ENCODE results near the gene TJP2. TPM values are rescaled to one million over a fixed set of nuclear protein-coding genes. Genes with fewer than 3 reads are reported as not detected.

Gene TJP2
- total RNA-seq, 2 donors from 2014 or later: 21.1 to 30.2 TPM

DNA sequence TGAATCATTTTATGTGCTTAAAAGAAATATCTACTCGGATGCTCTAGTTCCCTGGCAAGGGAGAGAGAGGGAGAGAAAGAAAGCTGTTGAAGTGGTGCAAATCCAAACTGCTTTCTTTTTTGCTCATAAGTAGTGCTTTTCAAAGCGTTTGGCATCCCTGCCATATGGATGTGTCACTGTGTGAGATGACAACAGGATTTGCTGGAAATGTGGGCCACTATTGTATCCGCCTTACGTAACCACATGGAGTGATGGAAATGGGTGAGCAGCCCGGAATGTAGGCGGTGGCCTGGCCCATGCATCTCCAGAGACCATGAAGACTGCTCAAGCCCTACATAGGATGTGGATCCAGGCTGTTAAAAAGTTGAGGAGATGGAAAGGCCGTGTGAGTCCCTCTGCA lies 30.8 kb downstream of the TJP2 start:
- no peak overlapping the region for H3K27ac Mint-ChIP-seq
- H3K27me3 Mint-ChIP-seq: no peaks in the 10 kb centered on the region
- ATAC-seq: no peak
- DNase-seq: no peak
- no peaks in the 10 kb centered on the region for H3K9me3 ChIP-seq (ENCODE audit: control insufficient read depth, low read length, poor library complexity, severe bottlenecking)
- no peak overlapping the region for H3K4me3 Mint-ChIP-seq
- peaks cover 16% of the 10 kb centered on the region for H3K4me1 Mint-ChIP-seq
- H3K36me3 Mint-ChIP-seq (ENCODE audit: low read depth): peaks cover 2% of the 10 kb centered on the region

DNA sequence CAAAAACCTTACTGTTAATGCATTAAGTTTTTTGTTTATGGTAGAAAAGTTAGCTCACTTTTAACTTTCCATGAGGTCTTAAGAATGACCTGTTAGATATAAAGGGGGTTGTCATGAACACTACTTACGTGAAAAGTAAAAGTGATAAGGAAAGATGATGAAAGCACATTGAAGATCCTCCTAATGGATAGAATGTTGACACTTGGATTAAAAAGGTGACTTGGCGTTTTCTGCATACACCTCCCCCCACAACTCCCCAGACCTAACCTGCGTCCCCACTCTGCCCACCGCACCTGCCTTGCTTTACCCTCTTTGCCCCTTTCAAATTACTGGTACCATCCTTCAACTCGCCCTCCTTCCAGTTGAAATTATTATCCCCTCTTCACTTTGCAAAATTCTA lies 32.0 kb downstream of the TJP2 start:
- Mint-ChIP-seq H3K27me3 (no peaks in the 10 kb centered on the region), H3K4me1 (peaks cover 7% of the 10 kb centered on the region), H3K27ac (peak overlapping the region; percentile 9), H3K4me3 (no peak overlapping the region), H3K36me3 (ENCODE audit: low read depth) (peaks cover 2% of the 10 kb centered on the region)
- ATAC-seq (no peak), DNase-seq (no peak)
- no peaks in the 10 kb centered on the region for H3K9me3 ChIP-seq (ENCODE audit: control insufficient read depth, low read length, poor library complexity, severe bottlenecking)

DNA sequence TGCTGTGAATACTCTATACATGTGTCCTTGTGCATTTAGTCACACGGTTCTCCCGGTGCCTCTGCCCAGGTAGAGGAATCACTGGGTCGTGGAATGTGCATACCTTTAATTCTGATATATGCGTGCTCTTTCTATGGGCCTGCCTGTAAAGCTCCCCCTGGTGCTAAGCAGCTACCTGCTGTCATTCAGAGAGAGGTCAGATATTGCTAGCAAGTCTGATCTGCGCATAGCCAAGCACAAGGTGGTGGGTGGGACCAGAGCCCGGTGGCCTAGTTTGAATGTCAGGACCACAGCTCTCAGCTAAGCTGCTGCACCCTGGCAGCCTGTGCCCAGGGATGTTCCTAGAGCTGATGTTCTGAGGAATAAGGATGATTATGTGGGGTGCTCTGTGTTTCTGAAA lies 33.4 kb downstream of the TJP2 start:
- H3K27me3 Mint-ChIP-seq: no peaks in the 10 kb centered on the region
- ATAC-seq: no peak
- H3K9me3 ChIP-seq (ENCODE audit: control insufficient read depth, low read length, poor library complexity, severe bottlenecking): no peaks in the 10 kb centered on the region
- H3K4me3 Mint-ChIP-seq: no peak overlapping the region
- DNase-seq: no peak
- peaks cover 2% of the 10 kb centered on the region for H3K4me1 Mint-ChIP-seq
- H3K27ac Mint-ChIP-seq: no peak overlapping the region
- H3K36me3 Mint-ChIP-seq (ENCODE audit: low read depth): no peaks in the 10 kb centered on the region

DNA sequence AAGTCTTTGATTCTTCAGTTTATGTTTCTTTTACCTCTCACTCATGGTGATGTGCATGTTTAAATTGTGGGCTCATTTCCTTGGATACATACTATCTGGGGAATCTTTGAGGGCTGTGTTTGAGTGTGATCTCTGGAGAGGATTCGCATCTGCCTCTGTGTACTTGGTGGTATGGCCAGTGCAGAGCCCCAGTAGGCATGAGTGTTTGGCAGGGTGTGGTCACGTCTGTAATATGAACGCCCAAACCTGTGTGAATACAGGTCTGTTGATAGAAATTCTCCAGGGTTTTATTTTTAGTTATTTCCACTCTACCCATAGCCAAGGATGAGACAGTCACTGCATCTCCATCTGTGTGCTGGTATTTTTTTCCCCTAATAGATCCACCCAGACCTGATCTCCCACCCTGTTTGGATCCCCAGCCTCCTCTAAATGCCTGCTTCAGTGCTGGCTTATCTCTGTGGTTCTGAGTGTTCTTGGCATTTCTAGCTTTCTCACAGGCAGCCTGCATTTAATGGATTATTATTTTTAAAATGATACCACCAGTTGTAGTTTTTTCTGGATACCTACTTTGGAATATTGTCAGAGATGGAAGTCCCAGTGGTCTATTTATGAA lies 37.5 kb downstream of the TJP2 start:
- Mint-ChIP-seq H3K4me3 (no peak overlapping the region), H3K27me3 (no peaks in the 10 kb centered on the region), H3K27ac (no peak overlapping the region)

DNA sequence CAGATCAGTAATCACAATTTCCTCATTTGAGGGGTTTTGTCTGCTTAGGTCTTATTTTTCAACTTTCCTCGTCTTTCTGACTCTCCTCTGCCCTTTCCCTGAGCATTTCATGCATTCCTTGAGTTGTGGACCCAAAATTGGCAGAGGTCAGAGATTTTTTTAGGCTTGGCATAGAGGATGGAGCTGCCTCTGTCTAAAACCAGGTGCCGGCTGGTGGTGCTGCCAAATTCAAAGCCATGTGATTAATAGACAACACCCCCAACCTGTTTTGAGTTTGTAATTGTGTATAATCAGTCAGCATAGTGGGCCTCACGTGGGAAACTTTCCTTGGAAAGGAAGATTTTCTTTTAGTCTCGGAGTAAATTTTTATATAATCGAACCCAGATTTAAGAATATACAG lies 39.6 kb downstream of the TJP2 start:
- Mint-ChIP-seq H3K4me1 (peaks cover 2% of the 10 kb centered on the region), H3K36me3 (ENCODE audit: low read depth) (peaks cover 2% of the 10 kb centered on the region), H3K27me3 (no peaks in the 10 kb centered on the region), H3K27ac (no peak overlapping the region), H3K4me3 (no peak overlapping the region)
- H3K9me3 ChIP-seq (ENCODE audit: control insufficient read depth, low read length, poor library complexity, severe bottlenecking): no peaks in the 10 kb centered on the region
- ATAC-seq (no peak), DNase-seq (no peak)

More for the DNA sequence above, 37.5 kb downstream of the TJP2 start:
- H3K4me1 Mint-ChIP-seq: peaks cover 2% of the 10 kb centered on the region
- ATAC-seq (no peak), DNase-seq (no peak)
- peaks cover 2% of the 10 kb centered on the region for H3K36me3 Mint-ChIP-seq (ENCODE audit: low read depth)
- no peaks in the 10 kb centered on the region for H3K9me3 ChIP-seq (ENCODE audit: control insufficient read depth, low read length, poor library complexity, severe bottlenecking)

DNA sequence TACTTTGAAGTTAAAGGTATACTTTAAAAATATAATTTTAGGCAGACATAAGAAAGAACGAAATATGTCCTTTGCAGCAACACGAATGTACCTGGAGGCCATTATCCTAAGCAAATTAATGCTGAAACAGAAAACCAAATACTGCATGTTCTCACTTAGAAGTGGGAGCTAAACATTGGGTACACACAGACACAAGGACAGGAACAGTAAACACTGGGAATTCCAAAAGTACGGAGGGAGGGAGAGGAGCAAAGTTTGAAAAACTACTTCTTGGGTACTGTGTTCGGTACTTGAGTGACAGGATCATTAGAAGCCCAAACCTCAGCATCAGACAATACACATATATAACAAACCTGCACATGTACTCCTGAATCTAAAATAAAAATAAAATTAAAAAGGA lies 40.9 kb downstream of the TJP2 start:
- H3K4me3 Mint-ChIP-seq: no peak overlapping the region
- no peaks in the 10 kb centered on the region for H3K27me3 Mint-ChIP-seq
- H3K9me3 ChIP-seq (ENCODE audit: control insufficient read depth, low read length, poor library complexity, severe bottlenecking): no peaks in the 10 kb centered on the region
- no peak for DNase-seq
- H3K4me1 Mint-ChIP-seq: peaks cover 2% of the 10 kb centered on the region
- ATAC-seq: no peak
- H3K27ac Mint-ChIP-seq: no peak overlapping the region
- H3K36me3 Mint-ChIP-seq (ENCODE audit: low read depth): peaks cover 2% of the 10 kb centered on the region

DNA sequence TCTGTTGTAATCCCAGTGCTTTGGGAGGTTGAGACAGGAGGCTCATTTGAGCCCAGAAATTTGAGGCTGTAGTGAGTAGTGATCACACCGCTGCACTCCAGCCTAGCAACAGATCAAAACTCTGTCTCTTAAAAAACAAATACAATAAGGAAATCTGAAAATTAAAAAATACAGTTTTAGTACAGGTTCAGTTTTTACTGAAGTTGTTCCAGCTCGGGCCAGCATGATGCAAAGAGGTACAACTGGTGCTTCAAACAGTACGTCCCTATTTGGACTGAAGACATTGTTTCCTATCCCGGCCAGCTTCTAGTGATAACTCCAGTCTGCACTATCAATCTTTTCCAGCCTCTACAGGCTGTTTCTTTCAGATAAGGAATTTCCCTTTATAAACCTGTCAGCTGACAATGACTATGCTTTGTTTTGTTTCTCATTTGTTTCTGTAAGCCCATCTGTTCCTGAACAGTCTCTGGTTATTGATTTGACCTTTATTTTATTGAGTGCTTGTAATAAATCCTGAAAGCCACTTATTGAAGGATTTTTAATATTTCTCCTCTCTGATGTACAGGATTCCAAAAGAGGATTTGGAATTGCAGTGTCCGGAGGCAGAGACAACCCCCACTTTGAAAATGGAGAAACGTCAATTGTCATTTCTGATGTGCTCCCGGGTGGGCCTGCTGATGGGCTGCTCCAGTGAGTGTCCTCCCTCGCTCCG lies 41.9 kb downstream of the TJP2 start:
- H3K36me3 Mint-ChIP-seq (ENCODE audit: low read depth): peaks cover 2% of the 10 kb centered on the region
- ATAC-seq: no peak

DNA sequence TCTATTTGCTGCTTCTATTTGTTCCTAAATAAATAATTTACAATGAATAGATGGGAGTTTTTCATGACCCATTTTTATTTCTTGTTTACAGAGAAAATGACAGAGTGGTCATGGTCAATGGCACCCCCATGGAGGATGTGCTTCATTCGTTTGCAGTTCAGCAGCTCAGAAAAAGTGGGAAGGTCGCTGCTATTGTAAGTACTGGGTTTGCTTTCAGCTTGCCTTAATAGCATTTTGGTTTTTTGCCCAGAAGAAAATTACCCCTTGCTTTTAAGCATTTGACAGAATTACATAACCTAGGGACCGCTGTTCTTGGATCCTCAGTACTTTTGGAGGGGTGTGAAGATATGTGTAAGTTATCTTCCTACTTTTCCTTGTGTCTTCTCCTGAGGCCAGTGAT lies 44.1 kb downstream of the TJP2 start:
- ATAC-seq (no peak), DNase-seq (no peak)
- Mint-ChIP-seq H3K4me1 (no peaks in the 10 kb centered on the region), H3K4me3 (no peak overlapping the region), H3K36me3 (ENCODE audit: low read depth) (peaks cover 2% of the 10 kb centered on the region), H3K27ac (no peak overlapping the region), H3K27me3 (no peaks in the 10 kb centered on the region)
- no peaks in the 10 kb centered on the region for H3K9me3 ChIP-seq (ENCODE audit: control insufficient read depth, low read length, poor library complexity, severe bottlenecking)

More for the DNA sequence above, 41.9 kb downstream of the TJP2 start:
- H3K9me3 ChIP-seq (ENCODE audit: control insufficient read depth, low read length, poor library complexity, severe bottlenecking): no peaks in the 10 kb centered on the region
- Mint-ChIP-seq H3K4me1 (peaks cover 2% of the 10 kb centered on the region), H3K4me3 (no peak overlapping the region), H3K27ac (no peak overlapping the region), H3K27me3 (no peaks in the 10 kb centered on the region)
- DNase-seq: no peak

DNA sequence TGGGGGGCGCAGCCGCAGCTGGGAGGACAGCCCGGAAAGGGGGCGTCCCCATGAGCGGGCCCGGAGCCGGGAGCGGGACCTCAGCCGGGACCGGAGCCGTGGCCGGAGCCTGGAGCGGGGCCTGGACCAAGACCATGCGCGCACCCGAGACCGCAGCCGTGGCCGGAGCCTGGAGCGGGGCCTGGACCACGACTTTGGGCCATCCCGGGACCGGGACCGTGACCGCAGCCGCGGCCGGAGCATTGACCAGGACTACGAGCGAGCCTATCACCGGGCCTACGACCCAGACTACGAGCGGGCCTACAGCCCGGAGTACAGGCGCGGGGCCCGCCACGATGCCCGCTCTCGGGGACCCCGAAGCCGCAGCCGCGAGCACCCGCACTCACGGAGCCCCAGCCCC lies 47.0 kb downstream of the TJP2 start:
- DNase-seq (no peak), ATAC-seq (no peak)
- Mint-ChIP-seq H3K36me3 (ENCODE audit: low read depth) (no peaks in the 10 kb centered on the region), H3K27ac (no peak overlapping the region), H3K4me1 (no peaks in the 10 kb centered on the region), H3K4me3 (no peak overlapping the region), H3K27me3 (no peaks in the 10 kb centered on the region)
- H3K9me3 ChIP-seq (ENCODE audit: control insufficient read depth, low read length, poor library complexity, severe bottlenecking): no peaks in the 10 kb centered on the region

DNA sequence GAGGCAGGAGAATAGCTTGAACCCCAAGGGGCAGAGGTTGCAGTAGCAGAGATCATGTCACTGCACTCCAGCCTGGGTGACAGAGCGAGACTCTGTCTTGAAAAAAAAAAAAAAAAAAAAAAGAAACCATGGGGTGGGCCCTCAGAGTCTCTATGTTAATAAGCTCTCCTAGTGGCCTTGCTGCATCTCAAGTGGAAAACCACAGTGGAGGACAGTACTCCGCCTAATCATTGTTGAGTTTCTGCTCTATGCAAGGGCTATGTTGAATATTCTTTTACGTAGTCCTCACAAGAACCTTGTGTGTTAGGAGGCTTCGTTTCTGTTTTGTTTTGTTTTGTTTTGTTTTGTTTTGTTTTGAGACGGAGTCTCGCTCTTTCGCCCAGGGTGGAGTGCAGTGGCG lies 48.9 kb downstream of the TJP2 start:
- no peak for ATAC-seq
- Mint-ChIP-seq H3K27ac (no peak overlapping the region), H3K4me3 (no peak overlapping the region)

DNA sequence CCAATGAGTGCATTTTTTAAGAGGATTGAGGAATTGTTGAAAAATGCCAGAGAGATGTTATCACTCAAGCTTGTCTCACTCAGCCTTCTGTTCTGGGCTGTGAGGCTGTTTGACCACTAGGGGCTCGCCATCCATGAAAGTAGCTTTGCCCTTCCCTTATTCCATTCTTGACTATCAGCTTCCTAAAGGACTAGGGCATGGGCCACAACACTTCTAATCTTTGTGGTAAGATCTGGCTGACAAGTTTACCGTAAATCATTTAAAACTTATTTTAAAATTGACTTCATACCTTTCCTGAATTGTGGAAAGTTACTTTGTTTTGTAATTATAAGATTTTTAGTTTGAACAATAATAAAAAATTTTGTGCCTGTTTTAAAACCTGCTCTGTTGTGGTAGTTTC lies 49.5 kb downstream of the TJP2 start:
- H3K27ac Mint-ChIP-seq: no peak overlapping the region
- H3K4me1 Mint-ChIP-seq: no peaks in the 10 kb centered on the region
- H3K9me3 ChIP-seq (ENCODE audit: control insufficient read depth, low read length, poor library complexity, severe bottlenecking): no peaks in the 10 kb centered on the region
- ATAC-seq: no peak
- H3K27me3 Mint-ChIP-seq: no peaks in the 10 kb centered on the region
- no peak for DNase-seq
- H3K4me3 Mint-ChIP-seq: no peak overlapping the region
- H3K36me3 Mint-ChIP-seq (ENCODE audit: low read depth): peaks cover 4% of the 10 kb centered on the region

More for the DNA sequence above, 48.9 kb downstream of the TJP2 start:
- Mint-ChIP-seq H3K4me1 (no peaks in the 10 kb centered on the region), H3K27me3 (no peaks in the 10 kb centered on the region), H3K36me3 (ENCODE audit: low read depth) (peaks cover 3% of the 10 kb centered on the region)
- no peaks in the 10 kb centered on the region for H3K9me3 ChIP-seq (ENCODE audit: control insufficient read depth, low read length, poor library complexity, severe bottlenecking)
- DNase-seq: no peak

DNA sequence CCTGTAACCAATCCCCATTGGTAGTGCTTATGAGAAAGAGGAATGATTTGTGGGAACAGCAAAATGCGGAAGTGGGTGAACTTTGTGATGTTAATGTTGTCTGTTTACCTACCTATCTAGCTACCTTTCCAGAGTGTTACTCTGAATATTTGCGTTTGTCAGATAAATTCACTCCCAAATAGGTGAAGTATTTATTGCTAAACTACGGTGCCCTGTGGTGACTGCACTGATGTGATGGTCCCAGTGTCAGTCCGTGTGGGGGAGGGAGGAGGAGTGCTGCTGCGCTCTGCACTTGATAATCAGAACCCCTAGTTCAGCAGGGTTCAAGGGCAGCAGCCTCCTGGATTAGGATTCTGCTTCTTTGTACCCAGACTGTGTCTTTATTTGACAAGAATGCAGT lies 55.3 kb downstream of the TJP2 start:
- Mint-ChIP-seq H3K36me3 (ENCODE audit: low read depth) (peaks cover 4% of the 10 kb centered on the region), H3K27me3 (no peaks in the 10 kb centered on the region), H3K27ac (no peak overlapping the region), H3K4me1 (no peaks in the 10 kb centered on the region), H3K4me3 (no peak overlapping the region)
- no peak for DNase-seq
- no peaks in the 10 kb centered on the region for H3K9me3 ChIP-seq (ENCODE audit: control insufficient read depth, low read length, poor library complexity, severe bottlenecking)
- ATAC-seq: no peak

DNA sequence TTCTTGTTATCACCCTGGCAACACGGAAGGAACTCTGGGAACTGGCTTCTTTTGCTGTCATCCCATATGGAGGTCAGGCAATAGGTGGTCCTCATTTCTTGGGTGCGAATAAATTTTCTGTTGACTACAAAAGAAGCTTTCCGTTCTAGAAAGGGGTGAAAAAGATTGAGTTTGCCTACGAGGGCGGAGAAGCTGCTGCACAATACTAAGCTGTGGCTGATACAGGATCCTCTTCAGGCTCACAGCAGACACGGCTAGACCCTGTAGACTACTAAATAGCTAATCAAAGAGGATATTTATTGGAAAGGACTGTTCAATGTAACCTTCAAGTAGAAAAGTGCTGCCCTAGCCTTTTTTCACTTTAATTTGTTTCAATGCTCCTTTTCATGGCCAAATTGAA lies 58.1 kb downstream of the TJP2 start:
- no peaks in the 10 kb centered on the region for H3K27me3 Mint-ChIP-seq
- no peaks in the 10 kb centered on the region for H3K9me3 ChIP-seq (ENCODE audit: control insufficient read depth, low read length, poor library complexity, severe bottlenecking)
- ATAC-seq (no peak), DNase-seq (no peak)
- no peak overlapping the region for H3K27ac Mint-ChIP-seq
- H3K36me3 Mint-ChIP-seq (ENCODE audit: low read depth): peaks cover 4% of the 10 kb centered on the region
- no peaks in the 10 kb centered on the region for H3K4me1 Mint-ChIP-seq
- H3K4me3 Mint-ChIP-seq: no peak overlapping the region

DNA sequence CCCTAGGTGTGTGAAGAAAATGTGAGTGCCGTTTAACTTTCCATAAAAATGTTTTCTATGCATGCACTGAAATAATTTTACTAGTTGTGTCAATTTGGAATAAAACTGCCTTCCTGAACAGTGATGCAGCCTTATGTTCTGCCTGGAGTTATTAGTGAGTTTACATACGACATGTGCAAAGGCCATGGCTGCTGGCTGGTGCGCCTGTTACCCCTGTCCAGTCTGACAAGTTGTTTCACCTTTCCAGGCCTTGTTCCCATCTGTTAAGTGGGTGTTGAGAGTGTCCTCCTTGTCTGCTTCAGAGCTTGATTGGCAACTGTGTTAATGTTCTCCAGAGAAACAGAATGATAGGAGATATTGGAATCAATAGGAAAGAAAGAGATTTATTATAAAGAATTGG lies 60.6 kb downstream of the TJP2 start:
- H3K27me3 Mint-ChIP-seq: no peaks in the 10 kb centered on the region
- H3K36me3 Mint-ChIP-seq (ENCODE audit: low read depth): peaks cover 4% of the 10 kb centered on the region
- ATAC-seq (no peak), DNase-seq (no peak)
- no peaks in the 10 kb centered on the region for H3K9me3 ChIP-seq (ENCODE audit: control insufficient read depth, low read length, poor library complexity, severe bottlenecking)
- H3K4me1 Mint-ChIP-seq: no peaks in the 10 kb centered on the region
- no peak overlapping the region for H3K4me3 Mint-ChIP-seq
- no peak overlapping the region for H3K27ac Mint-ChIP-seq
